Measurements from ENCODE around the gene EZH1. TPM values are rescaled to one million over a fixed set of nuclear protein-coding genes. Genes with fewer than 3 reads are reported as not detected.

EZH1 gene
- polyA plus RNA-seq, 1 experiment, result 30.4 TPM

- POLR2A ChIA-PET, result no interaction called here
- no peak for DNase-seq (ENCODE audit: low read depth)
- Histone ChIP-seq H3K36me3 (ENCODE audit: control insufficient read depth, insufficient read depth, low read length) (no peaks in the 10 kb centered on the region), H3K4me3 (ENCODE audit: low read depth, low read length) (no peak overlapping the region), H3K27me3 (ENCODE audit: control insufficient read depth, insufficient read depth, low read length) (no peaks in the 10 kb centered on the region)
- TF ChIP-seq, protein P1, sequence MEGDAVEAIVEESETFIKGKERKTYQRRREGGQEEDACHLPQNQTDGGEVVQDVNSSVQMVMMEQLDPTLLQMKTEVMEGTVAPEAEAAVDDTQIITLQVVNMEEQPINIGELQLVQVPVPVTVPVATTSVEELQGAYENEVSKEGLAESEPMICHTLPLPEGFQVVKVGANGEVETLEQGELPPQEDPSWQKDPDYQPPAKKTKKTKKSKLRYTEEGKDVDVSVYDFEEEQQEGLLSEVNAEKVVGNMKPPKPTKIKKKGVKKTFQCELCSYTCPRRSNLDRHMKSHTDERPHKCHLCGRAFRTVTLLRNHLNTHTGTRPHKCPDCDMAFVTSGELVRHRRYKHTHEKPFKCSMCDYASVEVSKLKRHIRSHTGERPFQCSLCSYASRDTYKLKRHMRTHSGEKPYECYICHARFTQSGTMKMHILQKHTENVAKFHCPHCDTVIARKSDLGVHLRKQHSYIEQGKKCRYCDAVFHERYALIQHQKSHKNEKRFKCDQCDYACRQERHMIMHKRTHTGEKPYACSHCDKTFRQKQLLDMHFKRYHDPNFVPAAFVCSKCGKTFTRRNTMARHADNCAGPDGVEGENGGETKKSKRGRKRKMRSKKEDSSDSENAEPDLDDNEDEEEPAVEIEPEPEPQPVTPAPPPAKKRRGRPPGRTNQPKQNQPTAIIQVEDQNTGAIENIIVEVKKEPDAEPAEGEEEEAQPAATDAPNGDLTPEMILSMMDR (IDR thresholded peaks at IDR 0.05; ENCODE audit: insufficient read depth, low read depth, low read length), result no peak
- CTCF ChIA-PET, result interaction anchor here (0.7 kb wide), 1 partner anchor 28 kb away, joined by 3 read pairs; no protein-coding TSS in a partner anchor
Observed at GRCh38 chr17:42651392-42651791, 93.4 kb downstream of the EZH1 start.

Small RNA genes lying within 50 kb of the gene (small RNA-seq; reads per million reads assigned to genes)
- gene HMGN2P15 (ENCODE audit: insufficient read length, low read depth, low replicate concordance), result not detected
- not detected for gene MIR6780A (ENCODE audit: insufficient read length, low read depth, low replicate concordance)

Other genes starting within 250 kb of the EZH1 start
- gene NAGLU, start 208.8 kb downstream of the EZH1 start, polyA plus RNA-seq (2011; rRNA removed), result 16.3 and 45.3 TPM in 2 replicates
- gene HSD17B1, start 192.1 kb downstream of the EZH1 start, polyA plus RNA-seq (2011; rRNA removed), result 0.49 and 0.54 TPM in 2 replicates
- gene COASY, start 182.9 kb downstream of the EZH1 start, polyA plus RNA-seq (2011; rRNA removed), result 28.6 and 41.5 TPM in 2 replicates
- gene MLX, start 177.9 kb downstream of the EZH1 start, polyA plus RNA-seq (2011; rRNA removed), result 40.9 and 50.1 TPM in 2 replicates
- 3.4 and 5.8 TPM in 2 replicates for gene PSMC3IP, start 167.3 kb downstream of the EZH1 start, polyA plus RNA-seq (2011; rRNA removed)
- gene RETREG3, start 135.7 kb downstream of the EZH1 start, polyA plus RNA-seq (2011; rRNA removed), result 28.4 and 54.4 TPM in 2 replicates
- gene TUBG1, start 135.4 kb downstream of the EZH1 start, polyA plus RNA-seq (2011; rRNA removed), result 37.2 and 66.1 TPM in 2 replicates
- gene TUBG2, start 85.8 kb downstream of the EZH1 start, polyA plus RNA-seq (2011; rRNA removed), result 11.4 and 15.1 TPM in 2 replicates
- 5.6 and 9.1 TPM in 2 replicates for gene PLEKHH3, start 68.0 kb downstream of the EZH1 start, polyA plus RNA-seq (2011; rRNA removed)
- 0.91 and 2.3 TPM in 2 replicates for gene CCR10, start 63.2 kb downstream of the EZH1 start, polyA plus RNA-seq (2011; rRNA removed)
- gene CNTNAP1, start 62.5 kb downstream of the EZH1 start, polyA plus RNA-seq (2011; rRNA removed), result 51.8 and 90.6 TPM in 2 replicates
- 1.7 and 2.8 TPM in 2 replicates for gene RAMP2, start 16.2 kb upstream of the EZH1 start, polyA plus RNA-seq (2011; rRNA removed)
- gene VPS25, start 28.4 kb upstream of the EZH1 start, polyA plus RNA-seq (2011; rRNA removed), result 143 and 181 TPM in 2 replicates
- gene WNK4, start 35.6 kb upstream of the EZH1 start, polyA plus RNA-seq (2011; rRNA removed), result 2.1 and 2.9 TPM in 2 replicates
- gene COA3, start 53.7 kb upstream of the EZH1 start, polyA plus RNA-seq (2011; rRNA removed), result 82.8 and 91.9 TPM in 2 replicates
- 0.29 and 0.45 TPM in 2 replicates for gene CNTD1, start 53.8 kb upstream of the EZH1 start, polyA plus RNA-seq (2011; rRNA removed)
- gene BECN1, start 79.2 kb upstream of the EZH1 start, polyA plus RNA-seq (2011; rRNA removed), result 118 and 126 TPM in 2 replicates
- gene PSME3, start 88.4 kb upstream of the EZH1 start, polyA plus RNA-seq (2011; rRNA removed), result 65.7 and 101 TPM in 2 replicates
- 0.37 and 0.43 TPM in 2 replicates for gene AOC2, start 99.5 kb upstream of the EZH1 start, polyA plus RNA-seq (2011; rRNA removed)
- gene AOC3, start 106.2 kb upstream of the EZH1 start, polyA plus RNA-seq (2011; rRNA removed), result 0.10 and 0.22 TPM in 2 replicates
- gene G6PC1, start 155.8 kb upstream of the EZH1 start, polyA plus RNA-seq (2011; rRNA removed), result not detected in 2 replicates
- gene AARSD1, start 219.4 kb upstream of the EZH1 start, polyA plus RNA-seq (2011; rRNA removed), result 45.2 and 51.6 TPM in 2 replicates
- 3.3 and 3.4 TPM in 2 replicates for gene PTGES3L, start 235.0 kb upstream of the EZH1 start, polyA plus RNA-seq (2011; rRNA removed)
- gene RUNDC1, start 235.5 kb upstream of the EZH1 start, polyA plus RNA-seq (2011; rRNA removed), result 9.8 and 12.9 TPM in 2 replicates